Stimulated activated CD4-positive, alpha-beta T cell treated with anti-CD3 and anti-CD28 coated beads, TNF-alpha, amount 100 ng/mL, for 48 hours (primary cell): ENCODE data around the gene STK38.
A peak's percentile ranks its signal among the peaks of the same experiment; 100 is the strongest.
"Not testable (repeated sequence)": the region's sequence is repeated elsewhere in the genome, so short reads cannot be mapped to it uniquely, and the experiment has no call there.

Source experiments
- DNase-seq, 3 donors: peaks; one replicate each; pipeline ENCODE4 v3.0.0-alpha.2; 2020; ENCODE audit warnings: low read depth in 3 of 3

STK38 gene

DNA sequence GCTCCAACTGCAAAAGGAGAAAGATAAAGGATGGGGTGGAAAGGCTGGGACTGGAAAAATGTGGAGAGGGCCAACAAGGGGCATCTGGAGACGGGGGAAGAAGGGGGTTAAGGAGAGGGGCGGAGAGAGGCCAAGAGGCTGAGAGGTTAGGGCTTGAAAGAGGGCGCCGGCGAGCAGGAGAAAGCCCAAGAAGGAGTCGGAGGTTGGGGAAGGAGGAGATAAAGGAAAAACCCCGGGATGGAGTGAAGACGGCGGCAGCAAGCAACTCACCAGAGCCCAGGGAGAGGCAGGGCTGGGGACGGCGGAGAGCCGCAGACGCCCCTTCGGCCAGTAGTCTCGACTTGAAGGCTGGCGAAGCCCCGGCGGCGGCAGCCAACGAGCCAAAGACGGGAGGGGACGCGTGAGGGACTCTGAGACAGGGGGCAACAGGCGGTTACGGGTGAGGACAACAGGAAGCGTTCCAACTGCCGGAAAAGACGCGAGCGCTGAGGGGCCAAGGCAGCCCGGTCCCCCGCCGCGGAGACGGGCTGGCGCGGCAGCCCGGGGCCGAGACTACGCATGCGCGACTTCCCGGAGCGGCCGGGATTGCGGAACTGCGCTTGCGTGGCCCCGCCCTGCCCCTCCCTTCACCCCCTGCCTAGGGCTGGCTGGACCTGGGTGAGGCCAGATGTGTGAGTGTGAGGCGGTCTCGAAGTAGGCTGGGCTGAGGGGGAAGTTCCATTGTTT, at the start of gene STK38:
Gene STK38, minus strand, starts transcription at position 560 of the 726 bp plus-strand sequence. CDS start 7,277 bp downstream, outside the sequence.
- peak; percentile 86 to 92 (median 86) for DNase-seq

DNA sequence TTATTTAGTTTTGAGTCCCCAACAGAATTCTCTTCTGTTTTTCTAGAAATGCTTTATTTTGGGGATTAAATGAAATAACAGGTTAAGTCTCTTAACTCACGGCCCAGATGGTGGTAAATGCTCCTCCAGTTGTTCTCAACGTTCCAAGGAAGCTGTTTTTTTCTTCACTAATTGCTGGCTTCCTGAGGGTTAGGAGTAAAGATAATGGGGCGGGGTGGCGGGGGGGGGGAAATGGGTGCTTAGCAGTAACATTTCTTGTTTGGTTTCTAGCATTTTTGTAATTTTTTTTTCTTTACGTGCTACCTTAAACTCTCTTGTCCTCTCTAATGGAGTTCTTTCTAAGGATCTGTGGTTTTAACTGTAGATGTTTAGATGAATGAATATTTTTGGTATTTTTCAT, 49.1 kb upstream of the STK38 start:
- no peak for DNase-seq

DNA sequence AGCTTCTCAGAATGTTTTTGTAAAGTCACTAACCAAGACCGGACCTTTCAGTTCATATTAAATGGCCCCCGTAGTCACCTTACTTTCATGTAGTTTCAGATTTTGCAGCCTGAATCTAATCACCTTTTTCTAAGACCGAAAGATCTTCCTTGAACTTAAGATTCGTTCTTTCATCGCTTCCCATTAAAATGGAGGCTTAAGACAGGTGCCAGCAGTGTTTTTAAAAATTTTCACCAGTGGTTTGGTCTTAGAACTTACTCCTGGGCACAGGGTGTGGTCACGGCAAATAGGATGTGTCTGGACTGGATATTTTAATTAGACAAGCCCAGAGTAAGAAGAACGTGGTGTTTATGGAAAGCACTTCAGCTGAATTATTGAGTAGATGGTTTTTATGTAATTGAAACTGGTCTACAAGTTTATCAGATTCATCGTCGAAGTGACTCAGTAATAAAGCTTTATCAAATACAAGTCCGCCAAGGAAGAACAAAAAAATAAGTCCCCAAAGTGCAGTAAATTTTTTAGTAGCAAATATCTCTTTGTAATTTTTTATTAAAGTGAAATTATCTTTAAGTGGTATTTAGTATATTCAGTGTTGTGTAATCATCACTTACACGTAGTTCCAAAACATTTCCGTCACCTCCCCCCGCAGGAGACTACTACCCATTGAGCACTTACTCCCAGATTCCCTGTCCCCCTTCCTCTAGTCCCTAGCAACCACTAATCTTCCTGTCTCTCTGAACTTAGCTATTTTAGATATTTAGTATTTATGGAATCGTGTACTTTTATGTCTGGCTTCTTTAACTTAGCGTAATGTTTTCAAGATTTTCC, 47.8 kb upstream of the STK38 start:
- no peak for DNase-seq

DNA sequence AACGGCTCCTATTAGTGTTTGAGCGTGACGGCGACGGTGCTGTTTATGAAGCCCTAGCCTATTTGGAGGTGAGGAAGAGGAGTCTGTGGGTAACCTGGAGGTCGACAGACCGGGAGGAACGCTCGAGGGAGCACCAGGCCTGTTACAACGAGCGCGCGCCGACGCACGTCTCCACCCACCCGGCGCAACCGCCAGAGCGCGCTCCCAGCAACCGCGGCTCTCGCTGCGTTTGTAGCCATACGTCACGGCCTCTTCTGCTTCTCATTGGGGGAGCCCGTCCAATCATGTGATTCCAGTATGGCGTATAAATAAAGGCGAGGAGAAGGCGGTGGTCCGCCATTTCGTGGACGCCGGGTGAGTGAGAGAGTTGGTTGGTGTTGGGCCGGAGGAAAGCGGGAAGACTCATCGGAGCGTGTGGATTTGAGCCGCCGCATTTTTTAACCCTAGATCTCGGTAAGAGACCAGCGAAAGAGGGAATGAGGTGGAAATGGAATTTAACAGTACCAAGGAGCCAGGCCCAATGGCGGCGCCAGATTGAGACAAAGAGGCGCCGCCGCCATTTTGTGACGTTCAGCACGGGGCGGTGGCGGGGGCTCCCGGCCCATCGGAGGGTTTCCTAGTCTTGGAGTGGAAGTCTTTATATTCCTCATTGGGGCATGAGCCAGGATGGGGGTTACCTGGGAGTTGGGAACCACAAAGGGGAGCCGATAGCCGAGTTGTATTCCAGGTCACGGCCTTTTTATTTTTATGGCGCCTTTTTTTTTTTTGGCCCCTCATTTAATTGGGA, 46.9 kb upstream of the STK38 start, which contains the start of gene SRSF3:
Gene SRSF3, plus strand, starts transcription at position 334 of the 787 bp plus-strand sequence. CDS start 2,401 bp downstream, outside the sequence.
- DNase-seq: peak; percentile 92 to 93 (median 92)

DNA sequence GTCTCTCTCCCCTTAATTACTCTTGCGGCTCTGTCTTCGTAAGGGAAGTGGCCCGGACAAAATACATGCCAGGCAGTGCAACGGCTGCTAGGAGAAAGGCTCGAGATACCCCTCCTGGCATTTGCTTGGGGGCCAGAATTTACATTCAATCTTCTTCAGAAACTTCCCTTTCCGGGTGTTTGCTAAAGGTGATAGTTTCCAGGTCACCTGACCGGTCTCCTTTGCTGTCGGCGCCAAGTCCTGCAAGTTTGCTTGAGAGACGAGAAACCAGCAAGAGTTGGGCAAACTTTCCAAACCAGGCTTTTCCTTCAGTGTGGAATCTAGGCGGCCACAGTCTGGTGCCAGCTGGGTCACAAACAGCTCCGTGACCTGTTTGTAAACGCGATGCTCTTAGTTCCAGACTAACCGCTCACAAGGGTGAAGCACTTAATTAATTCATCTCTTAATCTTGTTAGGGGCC, 46.3 kb upstream of the STK38 start:
- peak in 2 of 3 donors; percentile 28 to 32 for DNase-seq

DNA sequence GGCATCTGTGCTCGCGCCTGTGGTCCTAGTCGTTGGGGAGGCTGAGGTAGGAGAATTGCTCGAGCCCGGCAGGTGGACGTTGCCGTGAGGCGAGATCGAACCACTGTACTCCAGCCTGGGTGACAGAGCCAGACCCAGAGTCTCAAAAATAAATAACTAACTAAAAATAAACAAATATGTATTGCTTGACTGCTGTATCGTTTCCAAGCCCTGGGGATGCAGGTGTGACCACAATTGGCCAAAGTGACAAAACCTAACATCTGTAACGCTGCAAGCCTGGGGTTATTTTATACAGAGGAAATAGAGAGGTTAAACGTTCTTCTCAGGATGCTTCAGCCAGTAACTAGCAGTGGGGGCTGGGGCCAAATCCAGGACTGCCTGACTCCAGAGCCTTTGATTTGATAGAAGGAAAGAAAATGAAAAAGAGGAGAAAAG, 45.0 kb upstream of the STK38 start:
- no peak for DNase-seq

DNA sequence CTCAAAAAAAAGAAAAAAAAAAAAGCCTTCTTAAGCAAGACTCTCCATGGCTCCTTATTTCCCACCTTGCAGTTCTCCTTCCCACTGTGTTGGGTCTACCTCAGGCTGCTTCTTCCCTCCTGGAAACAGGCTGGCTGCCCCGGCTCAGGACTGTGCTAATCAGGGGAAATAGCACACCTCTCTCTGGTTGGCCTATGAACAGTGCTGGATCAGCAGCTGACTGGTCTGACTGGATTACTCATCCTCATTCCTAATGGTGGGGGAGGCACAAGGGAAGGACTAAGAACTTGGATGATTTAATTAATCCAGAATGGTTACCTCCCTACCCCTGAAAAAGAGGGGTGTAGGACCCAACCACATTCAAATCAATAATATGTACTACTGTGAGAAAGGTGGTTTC, 43.0 kb upstream of the STK38 start:
- DNase-seq: no peak

DNA sequence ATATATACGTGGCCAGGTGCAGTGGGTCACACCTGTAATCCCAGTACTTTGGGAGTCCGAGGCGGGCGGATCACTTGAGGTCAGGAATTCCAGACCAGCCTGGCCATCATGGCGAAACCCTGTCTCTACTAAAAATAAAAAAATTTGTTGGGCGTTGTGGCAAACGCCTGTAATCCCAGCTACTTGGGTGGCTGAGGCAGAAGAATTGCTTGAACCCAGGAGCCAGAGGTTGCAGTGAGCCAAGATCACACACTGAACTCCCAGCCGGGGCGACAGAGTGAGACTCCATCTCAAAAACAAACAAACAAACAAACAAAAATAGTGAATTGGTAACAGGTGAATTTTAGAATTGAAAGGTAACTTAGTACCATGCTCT, 41.7 kb upstream of the STK38 start:
- not testable (repeated sequence) for DNase-seq

DNA sequence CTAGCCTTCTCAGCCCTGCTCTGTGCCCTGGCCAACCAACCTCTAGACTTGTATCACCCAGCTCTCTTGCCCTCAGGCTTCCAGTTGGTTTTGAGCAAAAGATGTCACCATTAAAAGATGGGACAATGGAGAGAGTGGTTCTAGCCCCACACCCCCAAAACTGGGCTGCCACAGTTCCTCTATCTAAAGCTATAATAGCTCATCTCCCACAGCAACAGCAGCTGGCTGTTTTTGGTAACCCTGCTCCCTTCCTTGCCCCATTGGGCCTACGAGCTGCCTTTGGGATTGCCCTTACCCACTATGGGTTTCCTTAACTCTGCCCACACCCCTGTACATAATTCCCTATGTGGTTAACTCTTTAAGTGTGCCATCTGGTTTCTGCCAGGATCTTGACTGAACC, 39.3 kb upstream of the STK38 start:
- no peak for DNase-seq

DNA sequence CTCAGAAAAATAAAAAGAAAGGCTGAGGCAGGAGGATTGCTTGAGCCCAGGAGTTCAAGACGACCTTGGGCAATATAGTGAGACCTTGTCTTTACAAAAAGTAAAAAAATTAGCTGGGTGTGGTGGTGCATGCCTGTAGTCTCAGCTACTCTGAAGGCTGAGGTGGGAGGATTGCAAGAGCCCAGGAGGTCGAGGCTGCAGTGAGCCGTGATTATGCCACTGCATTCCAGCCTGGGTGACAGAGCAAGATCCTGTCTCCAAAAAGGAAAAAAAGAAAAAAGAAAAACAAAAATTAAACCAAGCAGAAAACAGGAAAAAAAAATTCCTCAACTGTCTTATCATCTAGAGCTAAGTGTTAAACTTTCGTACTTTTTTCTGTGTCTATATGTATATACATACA, 34.4 kb upstream of the STK38 start:
- no peak for DNase-seq

DNA sequence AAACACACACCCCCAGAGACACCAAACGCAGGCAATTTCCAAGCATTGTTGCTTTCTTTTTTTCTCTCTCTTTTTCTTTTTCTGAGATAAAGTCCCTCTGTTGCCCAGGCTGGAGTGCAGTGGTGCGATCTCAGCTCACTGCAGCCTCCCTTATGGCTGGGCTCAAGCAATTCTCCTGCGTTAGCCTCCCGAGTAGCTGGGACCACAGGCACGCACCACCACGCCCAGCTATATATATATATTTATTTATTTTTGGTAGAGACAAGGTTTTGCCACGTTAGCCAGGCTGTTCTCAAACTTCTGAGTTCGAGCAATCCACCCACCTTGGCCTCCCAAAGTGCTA, 32.9 kb upstream of the STK38 start:
- no peak for DNase-seq

DNA sequence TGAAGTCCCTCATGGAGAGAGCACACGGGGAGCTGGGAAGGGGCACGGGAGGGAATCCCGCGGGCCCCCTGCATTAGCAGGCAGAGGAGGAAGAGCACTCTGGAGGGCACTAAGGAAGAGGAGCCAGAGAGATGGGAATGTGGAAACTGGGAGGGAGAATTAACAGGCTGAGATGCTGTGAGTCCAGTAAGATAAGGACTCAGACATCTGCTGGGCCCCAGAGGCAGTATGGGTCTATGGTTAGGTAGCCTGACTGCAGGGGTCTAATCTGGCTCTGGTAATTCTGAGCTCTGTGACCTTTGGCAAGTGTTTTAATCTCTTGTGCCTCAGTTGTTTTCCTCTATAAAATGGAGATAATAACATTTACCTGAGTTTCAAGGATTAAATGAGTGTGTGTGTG, 31.2 kb upstream of the STK38 start:
- no peak for DNase-seq

DNA sequence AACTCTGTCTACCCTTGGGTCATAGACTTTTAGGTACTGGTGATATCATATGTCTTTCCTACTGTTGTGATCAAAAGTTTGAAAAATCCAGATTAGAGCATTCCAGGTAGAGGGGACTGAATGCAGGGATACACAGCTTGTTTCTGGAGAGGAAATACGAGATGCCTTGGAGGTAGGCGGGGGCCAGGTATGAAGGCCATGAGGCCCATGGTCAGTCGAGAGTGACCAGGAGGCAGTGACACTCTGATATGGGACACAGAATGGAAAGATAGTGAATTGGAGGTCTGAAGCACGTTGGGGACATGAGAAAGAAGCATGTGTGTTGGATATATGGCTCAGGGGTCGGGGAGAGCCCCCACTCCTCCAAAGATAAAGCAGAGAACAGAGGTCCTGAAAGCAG, 30.8 kb upstream of the STK38 start:
- no peak for DNase-seq

DNA sequence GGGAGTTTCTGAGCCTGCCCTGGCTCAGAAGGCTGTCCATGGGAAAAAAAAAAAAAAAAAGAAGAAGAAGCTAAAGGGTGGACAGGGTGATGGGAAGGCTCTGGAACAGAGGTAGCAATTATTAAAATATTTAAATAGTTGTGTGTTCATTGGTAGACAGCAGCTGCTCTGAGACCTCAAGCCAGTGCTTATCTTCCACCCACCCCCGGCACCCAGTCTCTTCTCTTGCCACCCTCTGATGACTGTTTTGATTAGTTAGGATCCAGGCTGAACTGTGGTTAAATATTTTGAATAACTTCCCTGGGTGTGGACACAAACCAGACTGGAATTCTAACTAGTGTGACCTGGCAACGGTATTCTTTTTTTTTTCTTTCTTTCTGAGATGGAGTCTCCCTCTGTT, 30.0 kb upstream of the STK38 start:
- DNase-seq: no peak

DNA sequence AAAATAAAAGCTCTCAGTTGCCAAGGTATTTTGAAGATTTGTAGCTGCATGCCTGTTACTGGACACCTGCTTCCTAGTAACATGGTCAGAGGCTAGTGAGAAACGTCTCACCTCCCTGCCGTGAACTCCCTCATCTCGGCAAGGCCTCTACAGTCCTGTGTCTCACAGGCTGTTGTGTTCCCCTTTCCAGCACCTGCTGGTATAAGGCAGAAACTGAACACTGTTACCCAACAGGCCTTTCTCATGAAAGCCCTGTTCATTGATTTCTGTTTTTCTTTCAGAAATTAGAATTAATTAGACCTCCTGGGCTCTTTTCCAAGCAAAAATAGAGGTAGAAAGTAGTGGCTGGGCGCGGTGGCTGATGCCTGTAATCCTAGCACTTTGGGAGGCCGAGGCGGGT, 29.3 kb upstream of the STK38 start:
- no peak for DNase-seq

DNA sequence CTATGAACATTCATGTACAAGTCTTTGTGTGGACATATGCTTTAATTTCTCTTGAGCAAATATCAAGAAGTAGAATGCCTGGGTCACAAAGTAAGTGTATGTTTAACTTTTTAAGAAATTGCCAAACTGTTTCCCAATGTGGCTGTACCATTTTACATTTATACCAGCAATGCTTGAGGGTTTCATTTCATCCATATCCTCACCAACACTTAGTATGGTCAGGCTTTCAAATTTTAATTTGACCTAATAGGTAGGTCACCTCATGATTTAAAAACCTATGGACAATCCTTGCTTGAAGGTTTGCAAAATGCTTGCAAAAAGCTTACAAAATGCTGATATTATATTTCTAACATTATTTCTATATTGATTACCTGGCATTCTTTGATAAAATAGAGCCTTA, 27.4 kb upstream of the STK38 start:
- DNase-seq: no peak

DNA sequence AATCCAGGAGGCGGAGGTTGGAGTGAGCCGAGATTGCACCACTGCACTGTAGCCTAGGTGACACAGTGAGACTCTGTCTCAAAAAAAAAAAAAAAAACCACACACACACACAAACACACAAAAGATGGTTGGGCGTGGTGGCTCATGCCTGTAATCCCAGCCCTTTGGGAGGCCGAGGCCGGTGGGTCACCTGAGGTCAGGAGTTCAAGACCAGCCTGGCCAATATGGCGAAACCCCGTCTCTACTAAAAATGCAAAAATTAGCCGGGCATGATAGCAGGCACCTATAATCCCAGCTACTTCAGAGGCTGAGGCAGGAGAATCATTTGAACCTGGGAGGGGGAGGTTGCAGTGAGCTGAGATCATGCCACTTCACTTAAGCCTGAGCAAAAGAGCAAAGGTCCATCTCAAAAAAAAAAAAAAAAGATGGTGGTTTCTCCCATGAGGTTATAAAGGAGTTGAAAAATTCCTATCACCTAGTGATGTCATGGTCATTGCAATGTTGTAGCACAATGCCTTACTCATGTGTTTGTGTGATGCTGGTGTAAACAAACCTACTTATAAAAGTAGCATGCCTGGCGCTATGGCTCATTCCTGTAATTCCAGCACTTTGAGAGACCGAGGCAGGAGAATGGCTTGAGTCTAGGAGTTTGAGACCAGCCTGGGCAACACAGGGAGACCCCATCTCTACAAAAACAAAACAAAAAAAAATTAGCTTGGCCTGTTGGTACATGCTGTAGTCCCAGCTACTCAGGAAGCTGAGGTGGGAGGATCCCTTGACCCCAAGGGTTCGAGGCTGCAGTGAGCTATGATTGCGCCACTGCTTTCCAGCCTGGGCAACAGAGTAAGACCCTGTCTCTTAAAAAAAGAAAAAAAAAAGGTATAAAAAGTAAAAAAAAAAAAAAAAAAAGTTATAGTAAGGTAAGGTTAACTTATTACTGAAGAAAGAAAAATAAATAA, 25.4 kb upstream of the STK38 start:
- not testable (repeated sequence) for DNase-seq

DNA sequence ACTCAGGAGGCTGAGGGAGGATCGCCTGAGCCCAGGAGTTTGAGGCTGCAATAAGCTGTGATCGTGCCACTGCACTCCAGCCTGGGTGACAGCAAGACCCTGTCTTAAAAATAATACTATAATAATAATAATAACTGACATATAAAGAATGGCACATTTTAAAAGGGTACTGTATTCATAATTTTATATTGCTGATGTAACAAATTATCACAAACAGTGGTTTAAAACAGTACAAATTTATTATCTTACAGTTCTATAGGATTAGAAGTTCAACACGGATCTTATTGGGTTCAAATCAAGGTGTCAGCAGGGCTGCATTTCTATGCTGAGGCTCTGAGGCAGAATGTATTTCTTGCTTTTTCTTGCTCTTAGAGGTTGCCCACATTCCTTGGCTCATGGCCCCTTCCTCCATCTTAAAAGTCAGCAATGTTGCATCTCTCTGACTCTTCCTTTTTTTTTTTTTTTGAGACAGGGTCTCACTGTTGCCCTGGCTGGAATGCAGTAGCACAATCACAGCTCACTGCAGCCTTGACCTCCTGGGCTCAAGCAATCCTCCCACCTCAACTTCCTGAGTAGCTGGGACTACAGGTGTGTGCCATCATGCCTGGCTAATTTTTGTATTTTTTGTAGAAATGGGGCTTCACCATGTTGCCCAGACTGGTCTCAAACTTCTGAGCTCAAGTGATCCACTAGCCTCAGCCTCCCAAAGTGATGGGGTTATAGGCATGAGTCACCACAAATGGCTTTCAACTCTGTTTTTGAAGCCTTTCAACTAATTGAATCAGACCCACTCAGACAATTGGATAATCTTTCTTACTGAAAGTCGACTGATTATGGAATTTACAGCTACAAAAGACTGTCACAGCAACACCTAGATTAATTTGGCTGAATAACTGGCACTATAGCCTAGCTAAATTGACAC, 24.1 kb upstream of the STK38 start:
- DNase-seq: no peak

DNA sequence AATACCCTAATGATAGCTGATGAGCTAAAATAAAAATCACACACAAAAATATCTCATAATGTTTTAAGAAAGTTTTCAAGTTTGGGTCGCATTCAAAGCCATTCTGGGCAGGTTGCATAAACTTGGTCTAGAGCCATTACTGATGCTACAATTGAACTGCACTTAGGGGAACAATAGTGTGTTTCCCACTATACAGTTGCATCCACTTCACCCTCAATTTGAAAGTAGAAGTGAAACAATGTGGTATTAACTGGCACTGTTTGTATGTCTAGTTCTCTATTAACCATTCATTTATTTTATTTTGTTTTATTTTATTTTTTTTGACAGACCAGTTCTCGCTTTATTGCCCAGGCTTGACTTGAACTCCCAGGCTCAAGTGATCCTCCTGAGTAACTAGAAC, 23.0 kb upstream of the STK38 start:
- no peak for DNase-seq

DNA sequence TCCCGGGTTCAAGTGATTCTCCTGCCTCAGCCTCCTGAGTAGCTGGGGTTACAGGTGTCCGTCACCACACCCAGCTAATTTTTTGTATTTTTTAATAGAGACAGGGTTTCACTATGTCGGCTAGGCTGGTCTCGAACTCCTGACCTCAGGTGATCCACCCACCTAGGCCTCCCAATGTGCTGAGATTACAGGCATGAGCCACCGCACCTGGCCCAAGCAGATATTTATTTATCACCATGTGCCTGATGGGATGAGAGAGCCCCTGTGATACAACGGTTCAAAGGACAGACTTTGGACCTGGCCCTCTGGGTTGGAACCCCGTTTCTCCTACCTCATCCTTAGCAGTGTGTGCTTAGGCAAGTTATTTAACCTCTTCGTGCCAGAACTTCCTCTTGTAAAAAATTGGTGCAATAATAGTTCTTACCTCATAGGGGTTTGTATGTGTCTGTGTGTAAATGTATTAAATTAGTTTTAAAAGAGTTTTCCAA, 19.2 kb upstream of the STK38 start:
- no peak for DNase-seq
